MM.1S (cell line): ENCODE measurements around the gene MTMR12.

Source experiments
- EZH2 ChIP-seq: fragments of 300-600 bp; sonication (generic); optimal IDR thresholded peaks from 2 replicates; pipeline ENCODE3; 2017; ENCODE audit warnings: low read depth, mild to moderate bottlenecking, antibody characterized with exemption, low read length, mixed read lengths
- EZH2phosphoT487 ChIP-seq: fragments of 300-600 bp; sonication (generic); IDR thresholded peaks from 2 replicates; pipeline ENCODE4 v1.6.1; 2018; ENCODE audit warnings: antibody characterized with exemption, low read length
- TF ChIP-seq, protein P1 (sequence below): fragments of 300-600 bp; sonication (generic); IDR thresholded peaks from 2 replicates; pipeline ENCODE4 v1.5.1; 2016; ENCODE audit warnings: antibody characterized with exemption, low read length, mixed read lengths

DNA sequence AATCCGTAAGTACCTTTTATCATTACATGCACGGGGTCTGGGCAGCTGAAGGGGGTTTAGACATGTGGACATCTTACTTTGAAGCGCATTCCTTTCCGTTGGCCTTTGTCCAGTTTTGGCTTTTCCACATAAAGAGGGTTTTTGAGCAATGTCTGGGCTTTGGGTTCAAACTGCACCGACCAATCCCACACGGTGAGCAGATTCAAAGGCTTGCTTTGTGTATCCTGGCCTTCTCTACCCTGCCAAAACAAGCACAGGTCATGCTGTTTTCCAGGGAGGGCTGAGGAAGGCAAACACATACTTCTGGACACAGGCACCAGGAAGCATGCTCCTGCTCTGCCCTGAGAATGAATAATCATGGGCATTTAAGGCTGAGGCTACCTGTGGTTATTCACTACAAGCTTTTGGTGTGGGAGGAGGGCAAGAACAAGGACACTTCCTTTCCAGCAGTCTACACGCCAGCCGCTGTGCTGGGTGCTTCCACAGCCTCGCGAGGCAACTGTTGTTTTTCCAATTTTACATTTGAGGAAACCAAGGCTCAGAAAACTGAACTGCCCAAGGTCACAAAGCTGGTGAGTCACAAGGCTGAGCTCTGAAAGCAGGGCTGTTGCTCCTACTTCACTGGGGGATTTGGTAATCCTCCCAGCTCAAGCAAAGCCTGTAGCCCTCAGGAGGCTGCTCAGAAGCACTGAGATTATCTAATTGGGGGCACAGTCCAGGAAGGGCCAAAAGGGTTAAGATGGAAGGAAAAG lies 78.9 kb downstream of the MTMR12 start:
- TF ChIP-seq, protein P1, sequence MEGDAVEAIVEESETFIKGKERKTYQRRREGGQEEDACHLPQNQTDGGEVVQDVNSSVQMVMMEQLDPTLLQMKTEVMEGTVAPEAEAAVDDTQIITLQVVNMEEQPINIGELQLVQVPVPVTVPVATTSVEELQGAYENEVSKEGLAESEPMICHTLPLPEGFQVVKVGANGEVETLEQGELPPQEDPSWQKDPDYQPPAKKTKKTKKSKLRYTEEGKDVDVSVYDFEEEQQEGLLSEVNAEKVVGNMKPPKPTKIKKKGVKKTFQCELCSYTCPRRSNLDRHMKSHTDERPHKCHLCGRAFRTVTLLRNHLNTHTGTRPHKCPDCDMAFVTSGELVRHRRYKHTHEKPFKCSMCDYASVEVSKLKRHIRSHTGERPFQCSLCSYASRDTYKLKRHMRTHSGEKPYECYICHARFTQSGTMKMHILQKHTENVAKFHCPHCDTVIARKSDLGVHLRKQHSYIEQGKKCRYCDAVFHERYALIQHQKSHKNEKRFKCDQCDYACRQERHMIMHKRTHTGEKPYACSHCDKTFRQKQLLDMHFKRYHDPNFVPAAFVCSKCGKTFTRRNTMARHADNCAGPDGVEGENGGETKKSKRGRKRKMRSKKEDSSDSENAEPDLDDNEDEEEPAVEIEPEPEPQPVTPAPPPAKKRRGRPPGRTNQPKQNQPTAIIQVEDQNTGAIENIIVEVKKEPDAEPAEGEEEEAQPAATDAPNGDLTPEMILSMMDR = no peak
- TF ChIP-seq EZH2 (no peak), EZH2phosphoT487 (no peak)
